Sigmoid colon (tissue), 4 donors: ENCODE results near the gene ZDHHC11B.
"Not testable (repeated sequence)": the region's sequence is repeated elsewhere in the genome, so short reads cannot be mapped to it uniquely, and the experiment has no call there.

Source experiments
- POLR2AphosphoS5 ChIP-seq, 4 donors: sonication (generic); formaldehyde crosslinking; IDR thresholded peaks; one replicate each; pipeline ENCODE4 v1.6.1; 2017; ENCODE audit warnings: antibody characterized with exemption in 4 of 4
- TF ChIP-seq, protein P1 (sequence below), 4 experiments: fragments of 450-650 bp in 3 of 4; fragments of 200-600 bp in 1 of 4; IDR thresholded peaks; one replicate each; pipeline ENCODE4 v1.5.1; 2016 to 2019; ENCODE audit warnings: antibody characterized with exemption in 4 of 4, mild to moderate bottlenecking in 3 of 4, moderate library complexity in 2 of 4

DNA sequence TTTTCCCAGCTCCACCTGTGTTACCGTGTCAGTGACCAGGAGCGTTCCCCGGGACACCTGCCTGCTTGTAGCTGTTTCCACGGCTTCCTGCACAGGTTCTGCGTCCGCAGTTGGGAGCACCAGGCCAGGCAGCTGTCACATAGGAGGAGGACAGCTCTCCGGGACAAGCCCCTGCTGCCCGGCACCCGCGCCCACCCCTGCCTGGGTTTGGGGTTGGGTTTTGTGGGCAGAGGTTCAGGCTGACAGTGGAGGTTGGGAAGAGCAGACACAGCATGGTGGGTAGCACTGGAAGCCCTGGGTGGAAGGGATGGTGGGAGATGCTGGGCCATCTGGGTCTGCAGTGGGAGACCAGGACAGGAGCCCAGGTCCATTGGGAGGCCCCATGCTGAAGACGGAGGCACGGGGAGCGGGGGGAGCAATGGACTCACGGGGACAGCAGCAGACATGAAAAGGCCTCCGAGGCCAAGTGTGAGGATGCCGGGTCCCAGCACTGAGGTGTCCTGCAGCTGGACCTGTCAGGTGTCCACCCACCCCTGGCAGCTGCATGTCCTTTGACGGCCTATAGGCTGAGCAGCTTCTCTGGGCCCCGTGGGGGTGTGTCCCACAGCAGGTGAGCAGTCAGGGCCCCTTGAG, 2.8 kb upstream of the ZDHHC11B start:
- TF ChIP-seq POLR2AphosphoS5 (IDR thresholded peaks at IDR 0.05) = not testable (repeated sequence)
- TF ChIP-seq, protein P1, sequence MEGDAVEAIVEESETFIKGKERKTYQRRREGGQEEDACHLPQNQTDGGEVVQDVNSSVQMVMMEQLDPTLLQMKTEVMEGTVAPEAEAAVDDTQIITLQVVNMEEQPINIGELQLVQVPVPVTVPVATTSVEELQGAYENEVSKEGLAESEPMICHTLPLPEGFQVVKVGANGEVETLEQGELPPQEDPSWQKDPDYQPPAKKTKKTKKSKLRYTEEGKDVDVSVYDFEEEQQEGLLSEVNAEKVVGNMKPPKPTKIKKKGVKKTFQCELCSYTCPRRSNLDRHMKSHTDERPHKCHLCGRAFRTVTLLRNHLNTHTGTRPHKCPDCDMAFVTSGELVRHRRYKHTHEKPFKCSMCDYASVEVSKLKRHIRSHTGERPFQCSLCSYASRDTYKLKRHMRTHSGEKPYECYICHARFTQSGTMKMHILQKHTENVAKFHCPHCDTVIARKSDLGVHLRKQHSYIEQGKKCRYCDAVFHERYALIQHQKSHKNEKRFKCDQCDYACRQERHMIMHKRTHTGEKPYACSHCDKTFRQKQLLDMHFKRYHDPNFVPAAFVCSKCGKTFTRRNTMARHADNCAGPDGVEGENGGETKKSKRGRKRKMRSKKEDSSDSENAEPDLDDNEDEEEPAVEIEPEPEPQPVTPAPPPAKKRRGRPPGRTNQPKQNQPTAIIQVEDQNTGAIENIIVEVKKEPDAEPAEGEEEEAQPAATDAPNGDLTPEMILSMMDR (IDR thresholded peaks at IDR 0.05) = not testable (repeated sequence)
